HL-60 (cell line): ENCODE measurements around the gene POLN.

Experiments used
- CTCF ChIP-seq: IDR thresholded peaks from one replicate; pipeline ENCODE4 v1.5.1; 2011; ENCODE audit warnings: low read length, control low read depth, inconsistent platforms; ENCODE audit not compliant: insufficient read depth
- POLR2AphosphoS5 ChIP-seq: IDR thresholded peaks from 2 replicates; pipeline ENCODE4 v1.6.1; 2012; ENCODE audit warnings: low read depth

GRCh38 chr4:2064276-2064991 is 177.5 kb downstream of the POLN start:
- no peak for TF ChIP-seq CTCF
- no peak for TF ChIP-seq POLR2AphosphoS5
